Body of pancreas (tissue), 4 donors: ENCODE measurements around the gene KIF6. TPM values are rescaled to one million over a fixed set of nuclear protein-coding genes. Genes with fewer than 3 reads are reported as not detected.
A peak's percentile ranks its signal among the peaks of the same experiment; 100 is the strongest.

Source experiments
- ATAC-seq: fragments of 150-250 bp; one replicate; pipeline ENCODE4 v1.9.1; 2016
- DNase-seq, 4 donors: peaks; one replicate each; pipeline ENCODE4 v3.0.0-alpha.2; 2019
- H3K27ac ChIP-seq, 4 donors: fragments of 200-600 bp; sonication (generic); 1 replicate in 3 of 4; 2 replicates in 1 of 4; pipeline versions ENCODE4 v1.5.1 to v1.6.1; 2016 to 2019; ENCODE audit warnings: mild to moderate bottlenecking in 1 of 4, mixed read lengths in 1 of 4, moderate library complexity in 1 of 4
- H3K27me3 ChIP-seq, 2 donors: fragments of 200-600 bp; sonication (generic); one replicate each; pipeline ENCODE4 v1.6.0; 2016; ENCODE audit warnings: mild to moderate bottlenecking in 1 of 2
- H3K36me3 ChIP-seq, 2 donors: fragments of 200-600 bp; sonication (generic); replicated peaks in 1 of 2; 2 replicates each; pipeline ENCODE4 v1.5.1; 2016; ENCODE audit warnings: low read depth in 2 of 2; ENCODE audit not compliant: insufficient read depth in 1 of 2
- H3K4me1 ChIP-seq: fragments of 200-600 bp; sonication (generic); one replicate; pipeline ENCODE4 v1.6.0; 2016
- H3K4me3 ChIP-seq, 2 donors: fragments of 200-600 bp; sonication (generic); 1 replicate in 1 of 2; 2 replicates in 1 of 2; pipeline ENCODE4 v1.5.1; 2016 to 2019
- H3K9me3 ChIP-seq, 3 donors: fragments of 200-600 bp; sonication (generic); 1 replicate in 2 of 3; 2 replicates in 1 of 3; pipeline ENCODE4 v1.5.1; 2016
- POLR2A ChIP-seq, 3 donors: fragments of 450-650 bp; IDR thresholded peaks; one replicate each; pipeline ENCODE4 v1.6.1; 2016; ENCODE audit warnings: antibody characterized with exemption in 3 of 3, mild to moderate bottlenecking in 2 of 3
- WGBS, 2 donors: methylation state at CpG; one replicate each; pipeline ENCODE4 v1.1.5; 2017; 5-methylcytosine and 5-hydroxymethylcytosine counted together
- intact Hi-C: fragments of 100-400 bp; cut with DNase I; formaldehyde crosslinking; loops from one replicate; pipeline ENCODE4 v1.15.1; 2023
- total RNA-seq, 2 donors: library from RNA; depleted of rRNA; stranded (reverse); fragments of >200 nt; gene quantifications; one replicate each; pipeline ENCODE4 v1.1.0, GENCODE V29; 2016
- TF ChIP-seq, protein P1 (sequence below), 7 experiments: fragments of 450-650 bp in 4 of 7; fragments of 200-600 bp in 3 of 7; sonication (generic) in 3 of 7; IDR thresholded peaks; one replicate each; pipeline ENCODE4 v1.5.1; 2016 to 2019; ENCODE audit warnings: antibody characterized with exemption in 7 of 7

The KIF6 gene
- total RNA-seq, 2 donors from 2014 or later: not detected

DNA sequence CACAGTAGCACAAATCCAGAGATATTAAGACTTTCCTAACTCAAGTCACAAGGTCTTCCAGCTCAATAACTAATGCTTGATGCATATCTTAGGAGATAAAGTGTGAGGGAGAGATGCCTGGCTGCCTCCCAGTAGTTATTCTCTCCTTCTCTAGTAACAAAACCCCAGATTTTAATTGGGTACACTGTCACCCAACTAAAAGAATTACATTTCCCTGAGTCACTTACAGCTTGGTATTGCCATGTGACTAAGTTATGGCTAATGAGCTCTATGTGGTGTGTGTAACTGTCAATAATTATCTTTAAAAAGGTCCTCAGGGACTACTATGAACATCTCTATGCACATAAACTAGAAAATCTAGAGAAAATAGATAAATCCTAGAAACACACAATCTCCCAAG is 32.0 kb downstream of the KIF6 start:
- ATAC-seq (no peak), DNase-seq (no peak)
- Histone ChIP-seq H3K27ac (no peak overlapping the region), H3K4me1 (no peaks in the 10 kb centered on the region), H3K4me3 (no peak overlapping the region), H3K27me3 (no peaks in the 10 kb centered on the region), H3K36me3 (no peaks in the 10 kb centered on the region), H3K9me3 (no peaks in the 10 kb centered on the region)
- intact Hi-C loops: no loop called here
- TF ChIP-seq, protein P1, sequence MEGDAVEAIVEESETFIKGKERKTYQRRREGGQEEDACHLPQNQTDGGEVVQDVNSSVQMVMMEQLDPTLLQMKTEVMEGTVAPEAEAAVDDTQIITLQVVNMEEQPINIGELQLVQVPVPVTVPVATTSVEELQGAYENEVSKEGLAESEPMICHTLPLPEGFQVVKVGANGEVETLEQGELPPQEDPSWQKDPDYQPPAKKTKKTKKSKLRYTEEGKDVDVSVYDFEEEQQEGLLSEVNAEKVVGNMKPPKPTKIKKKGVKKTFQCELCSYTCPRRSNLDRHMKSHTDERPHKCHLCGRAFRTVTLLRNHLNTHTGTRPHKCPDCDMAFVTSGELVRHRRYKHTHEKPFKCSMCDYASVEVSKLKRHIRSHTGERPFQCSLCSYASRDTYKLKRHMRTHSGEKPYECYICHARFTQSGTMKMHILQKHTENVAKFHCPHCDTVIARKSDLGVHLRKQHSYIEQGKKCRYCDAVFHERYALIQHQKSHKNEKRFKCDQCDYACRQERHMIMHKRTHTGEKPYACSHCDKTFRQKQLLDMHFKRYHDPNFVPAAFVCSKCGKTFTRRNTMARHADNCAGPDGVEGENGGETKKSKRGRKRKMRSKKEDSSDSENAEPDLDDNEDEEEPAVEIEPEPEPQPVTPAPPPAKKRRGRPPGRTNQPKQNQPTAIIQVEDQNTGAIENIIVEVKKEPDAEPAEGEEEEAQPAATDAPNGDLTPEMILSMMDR (IDR thresholded peaks at IDR 0.05): no peak
- TF ChIP-seq POLR2A (IDR thresholded peaks at IDR 0.05): no peak

DNA sequence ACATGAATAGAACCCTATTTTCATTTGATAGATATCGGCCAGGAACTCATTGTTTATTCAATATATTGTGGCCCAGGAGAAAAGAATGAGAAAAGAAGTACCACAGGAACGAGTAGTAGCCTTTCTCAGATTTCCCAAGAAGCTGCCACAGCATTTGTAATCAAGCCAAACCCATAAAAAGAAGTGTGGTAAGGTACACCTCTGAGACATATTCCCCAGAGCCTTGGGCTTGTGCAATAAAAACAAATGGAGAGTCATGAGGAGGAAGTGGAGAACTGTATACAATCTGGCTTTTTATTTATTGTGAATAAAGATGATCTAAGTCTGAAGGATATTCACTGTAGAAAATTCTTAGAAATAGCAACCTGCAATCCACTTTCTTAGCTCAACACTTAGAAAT is 36.7 kb downstream of the KIF6 start:
- no peaks in the 10 kb centered on the region for H3K4me1 ChIP-seq
- H3K9me3 ChIP-seq: no peaks in the 10 kb centered on the region
- 70 to 76% methylated on average over 2 of the region's 2 CpGs for WGBS, 2 donors
- no peak for DNase-seq
- no peak for TF ChIP-seq POLR2A (IDR thresholded peaks at IDR 0.05)
- TF ChIP-seq, protein P1 (IDR thresholded peaks at IDR 0.05): no peak
- ATAC-seq: no peak
- intact Hi-C loops: no loop called here
- no peaks in the 10 kb centered on the region for H3K36me3 ChIP-seq
- no peak overlapping the region for H3K27ac ChIP-seq
- H3K27me3 ChIP-seq: no peaks in the 10 kb centered on the region
- H3K4me3 ChIP-seq: no peak overlapping the region

DNA sequence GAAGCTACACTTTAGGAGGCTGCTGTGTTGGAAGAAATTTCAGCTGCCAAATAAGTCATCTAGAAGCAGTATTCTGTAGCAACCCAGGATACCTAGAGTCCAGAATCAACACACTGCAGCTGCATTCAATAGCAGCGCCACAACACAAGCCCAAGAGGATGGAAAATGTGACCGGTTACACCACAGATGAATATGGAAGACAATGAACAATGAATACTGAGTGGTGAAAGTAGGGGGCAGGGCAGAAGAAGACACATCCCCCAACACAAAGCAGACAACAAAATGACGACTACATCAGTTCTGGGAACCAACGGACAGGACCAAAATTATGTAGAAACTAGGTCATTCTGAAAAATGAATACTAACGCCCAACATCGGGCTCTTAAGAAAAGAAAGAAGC is 38.2 kb downstream of the KIF6 start:
- Histone ChIP-seq H3K27ac (no peak overlapping the region), H3K36me3 (no peaks in the 10 kb centered on the region), H3K4me3 (no peak overlapping the region), H3K9me3 (no peaks in the 10 kb centered on the region), H3K4me1 (no peaks in the 10 kb centered on the region), H3K27me3 (no peaks in the 10 kb centered on the region)
- DNase-seq (no peak), ATAC-seq (no peak)
- WGBS, 2 donors: 89 to 91% methylated on average over 6 of the region's 6 CpGs
- intact Hi-C loops: no loop called here
- TF ChIP-seq POLR2A (IDR thresholded peaks at IDR 0.05): no peak
- TF ChIP-seq, protein P1 (IDR thresholded peaks at IDR 0.05): no peak

DNA sequence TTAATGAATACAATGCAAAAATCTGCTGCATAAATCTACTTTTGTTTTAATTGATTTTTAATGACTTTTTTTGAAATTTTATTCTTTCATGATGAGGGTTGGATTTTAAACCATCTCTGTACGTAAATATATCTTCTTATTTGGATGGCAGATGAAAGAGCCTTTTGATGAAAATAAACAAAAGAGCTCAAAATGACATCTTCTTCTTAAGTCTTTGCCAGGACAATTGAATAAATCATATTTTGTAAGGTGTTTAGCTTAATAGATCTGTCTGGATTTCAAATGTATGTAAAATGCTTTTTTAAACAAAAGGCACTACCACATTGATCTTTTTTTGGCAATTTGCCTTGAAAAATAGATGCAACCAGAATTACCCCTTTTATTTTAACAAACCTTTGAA is 39.3 kb downstream of the KIF6 start:
- no peak for ATAC-seq
- WGBS, 2 donors: 82 to 86% methylated on average over 1 of the region's 1 CpG
- Histone ChIP-seq H3K27ac (peak overlapping the region in 3 of 4 donors; percentile 49 to 65 (median 55)), H3K36me3 (no peaks in the 10 kb centered on the region), H3K27me3 (no peaks in the 10 kb centered on the region), H3K4me3 (no peak overlapping the region), H3K9me3 (no peaks in the 10 kb centered on the region), H3K4me1 (no peaks in the 10 kb centered on the region)
- intact Hi-C loops: no loop called here
- TF ChIP-seq, protein P1 (IDR thresholded peaks at IDR 0.05): no peak
- no peak for DNase-seq

DNA sequence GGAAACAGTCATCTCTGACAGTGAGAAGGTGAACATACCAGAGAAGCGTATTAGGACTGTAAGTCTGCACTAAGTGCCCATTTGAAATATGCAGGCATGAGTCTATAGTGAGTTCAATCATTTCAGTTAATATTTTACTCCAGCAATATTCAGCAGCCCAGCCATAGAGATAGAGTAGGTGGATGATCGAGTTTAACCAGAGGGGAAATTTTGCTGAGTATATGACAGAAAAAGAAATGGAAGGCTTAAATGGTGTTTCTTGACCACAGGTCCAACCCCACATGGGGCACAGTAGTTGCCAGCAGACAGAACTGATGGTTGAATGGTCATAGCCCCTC is 39.8 kb downstream of the KIF6 start:
- no peaks in the 10 kb centered on the region for H3K27me3 ChIP-seq
- TF ChIP-seq, protein P1 (IDR thresholded peaks at IDR 0.05): no peak
- peak in 1 of 3 donors; percentile 36 for TF ChIP-seq POLR2A (IDR thresholded peaks at IDR 0.05)
- H3K4me1 ChIP-seq: no peaks in the 10 kb centered on the region
- 62 to 63% methylated on average over 2 of the region's 2 CpGs for WGBS, 2 donors
- H3K36me3 ChIP-seq: no peaks in the 10 kb centered on the region
- peak overlapping the region in 3 of 4 donors; percentile 49 to 65 (median 55) for H3K27ac ChIP-seq
- no peak overlapping the region for H3K4me3 ChIP-seq
- intact Hi-C loops: no loop called here
- no peak for ATAC-seq
- H3K9me3 ChIP-seq: no peaks in the 10 kb centered on the region
- no peak for DNase-seq
